HG03108 (cell line): ENCODE measurements around the gene TANGO2.

ENCODE experiments used
- ATAC-seq: cut with Tn5 transposase; IDR thresholded peaks from one replicate; pipeline ENCODE4 v1.9.1; 2021; ENCODE audit warnings: moderate library complexity; ENCODE audit not compliant: unreplicated experiment

Gene TANGO2

GRCh38 chr22:19994851-19995610 is 25.9 kb upstream of the TANGO2 start:
- ATAC-seq, result no peak

GRCh38 chr22:19995611-19996339 is 25.1 kb upstream of the TANGO2 start:
- no peak for ATAC-seq

GRCh38 chr22:19996694-19997384 is 24.1 kb upstream of the TANGO2 start:
- no peak for ATAC-seq

GRCh38 chr22:19997561-19998231 is 23.2 kb upstream of the TANGO2 start:
- ATAC-seq, result no peak

GRCh38 chr22:19998232-19998951 is 22.5 kb upstream of the TANGO2 start:
- ATAC-seq, result no peak

- no peak for ATAC-seq
These were observed 21.7 kb upstream of the TANGO2 start for GRCh38 chr22:19998991-19999820.

GRCh38 chr22:20000246-20001081 is 20.4 kb upstream of the TANGO2 start:
- ATAC-seq, result no peak

GRCh38 chr22:20001082-20001638 is 19.8 kb upstream of the TANGO2 start:
- no peak for ATAC-seq

- ATAC-seq, result no peak
These were observed 18.8 kb upstream of the TANGO2 start for GRCh38 chr22:20002128-20002527.

GRCh38 chr22:20002636-20003035 is 18.3 kb upstream of the TANGO2 start:
- no peak for ATAC-seq

- ATAC-seq, result no peak
These were observed 17.6 kb upstream of the TANGO2 start for GRCh38 chr22:20003304-20003703.

- ATAC-seq, result no peak
These were observed 16.4 kb upstream of the TANGO2 start for GRCh38 chr22:20004464-20004863.

- ATAC-seq, result no peak
These were observed 12.5 kb upstream of the TANGO2 start for GRCh38 chr22:20008221-20008995.

- ATAC-seq, result no peak
These were observed 11.9 kb upstream of the TANGO2 start for GRCh38 chr22:20009018-20009491.

GRCh38 chr22:20009582-20010306 is 11.2 kb upstream of the TANGO2 start:
- no peak for ATAC-seq

GRCh38 chr22:20010307-20011122 is 10.4 kb upstream of the TANGO2 start:
- no peak for ATAC-seq
